ENCODE measurements around the gene FRA10AC1.

GRCh38 chr10:93672022-93672678 is 30.2 kb downstream of the FRA10AC1 start:
- TF ChIP-seq POLR2A (IDR thresholded peaks at IDR 0.05; ENCODE audit: low read depth, low read length) (no peak), NFE2L2 (IDR thresholded peaks at IDR 0.05; ENCODE audit: low read depth, low read length) (no peak), BHLHE40 (IDR thresholded peaks at IDR 0.05; ENCODE audit: low read depth, low read length) (no peak), MXI1 (IDR thresholded peaks at IDR 0.05; ENCODE audit: borderline replicate concordance, low read depth, low read length) (no peak), RFX5 (IDR thresholded peaks at IDR 0.05; ENCODE audit: low read depth, low read length) (no peak), FOS (IDR thresholded peaks at IDR 0.05; ENCODE audit: low read depth, low read length) (no peak), CEBPB (IDR thresholded peaks at IDR 0.05; ENCODE audit: low read depth, low read length) (no peak), RAD21 (IDR thresholded peaks at IDR 0.05; ENCODE audit: low read length) (no peak), SMC3 (IDR thresholded peaks at IDR 0.05; ENCODE audit: low read depth, low read length) (no peak), MAFK (IDR thresholded peaks at IDR 0.05; ENCODE audit: low read depth, low read length) (no peak)
- TF ChIP-seq, protein P1, sequence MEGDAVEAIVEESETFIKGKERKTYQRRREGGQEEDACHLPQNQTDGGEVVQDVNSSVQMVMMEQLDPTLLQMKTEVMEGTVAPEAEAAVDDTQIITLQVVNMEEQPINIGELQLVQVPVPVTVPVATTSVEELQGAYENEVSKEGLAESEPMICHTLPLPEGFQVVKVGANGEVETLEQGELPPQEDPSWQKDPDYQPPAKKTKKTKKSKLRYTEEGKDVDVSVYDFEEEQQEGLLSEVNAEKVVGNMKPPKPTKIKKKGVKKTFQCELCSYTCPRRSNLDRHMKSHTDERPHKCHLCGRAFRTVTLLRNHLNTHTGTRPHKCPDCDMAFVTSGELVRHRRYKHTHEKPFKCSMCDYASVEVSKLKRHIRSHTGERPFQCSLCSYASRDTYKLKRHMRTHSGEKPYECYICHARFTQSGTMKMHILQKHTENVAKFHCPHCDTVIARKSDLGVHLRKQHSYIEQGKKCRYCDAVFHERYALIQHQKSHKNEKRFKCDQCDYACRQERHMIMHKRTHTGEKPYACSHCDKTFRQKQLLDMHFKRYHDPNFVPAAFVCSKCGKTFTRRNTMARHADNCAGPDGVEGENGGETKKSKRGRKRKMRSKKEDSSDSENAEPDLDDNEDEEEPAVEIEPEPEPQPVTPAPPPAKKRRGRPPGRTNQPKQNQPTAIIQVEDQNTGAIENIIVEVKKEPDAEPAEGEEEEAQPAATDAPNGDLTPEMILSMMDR (conservative IDR thresholded peaks at IDR 0.05; ENCODE audit: low read depth, low read length) = no peak
